A673 (cell line): ENCODE measurements around the gene DNAJB2. TPM values are rescaled to one million over a fixed set of nuclear protein-coding genes. Genes with fewer than 3 reads are reported as not detected.

Source experiments
- BruUV-seq: library from RNA; stranded (reverse); fragments of 400-500 nt; replicated peaks from 2 replicates; lab custom pipeline; 2021; lab: Mats Ljungman, UMichigan
- CTCF ChIA-PET: fragments of 300-600 bp; sonication (Branson Sonifier 250); formaldehyde crosslinking; loops from one replicate; lab custom pipeline; 2022; ENCODE audit warnings: antibody characterized with exemption; lab: Charles Lee
- POLR2A ChIA-PET: fragments of 300-600 bp; sonication (Branson Sonifier 250); formaldehyde crosslinking; loops from one replicate; lab custom pipeline; 2022; ENCODE audit warnings: antibody characterized with exemption; ENCODE audit not compliant: low non-redundant PET; lab: Charles Lee
- DNase-seq: peaks from one replicate; pipeline ENCODE4 v3.0.0-alpha.2; 2015; ENCODE audit warnings: low spot score
- H3K27ac ChIP-seq: fragments of 200-600 bp; sonication (generic); 2 replicates; pipeline ENCODE4 v1.5.1; 2016; ENCODE audit warnings: mixed run types, low read depth, mild to moderate bottlenecking, mixed read lengths, antibody characterized with exemption, low read length; ENCODE audit not compliant: poor library complexity, severe bottlenecking
- H3K27me3 ChIP-seq: fragments of 200-600 bp; sonication (generic); replicated peaks from 2 replicates; pipeline ENCODE4 v1.6.1; 2017; ENCODE audit warnings: mixed run types, low read depth, mild to moderate bottlenecking, mixed read lengths, antibody characterized with exemption, low read length; ENCODE audit not compliant: insufficient read depth, poor library complexity
- H3K36me3 ChIP-seq: fragments of 200-600 bp; sonication (generic); 2 replicates; pipeline ENCODE4 v1.6.1; 2016; ENCODE audit warnings: mixed run types, mild to moderate bottlenecking, mixed read lengths, antibody characterized with exemption, low read length; ENCODE audit not compliant: insufficient read depth, poor library complexity, severe bottlenecking
- H3K4me1 ChIP-seq: fragments of 200-600 bp; sonication (generic); 2 replicates; pipeline ENCODE4 v1.6.1; 2017; ENCODE audit warnings: mixed run types, mild to moderate bottlenecking, mixed read lengths, antibody characterized with exemption, low read length; ENCODE audit not compliant: insufficient read depth, poor library complexity, severe bottlenecking
- H3K4me3 ChIP-seq: fragments of 200-600 bp; sonication (generic); 2 replicates; pipeline ENCODE4 v1.5.1; 2016; ENCODE audit warnings: low read depth, mixed run types, mild to moderate bottlenecking, mixed read lengths, low read length; ENCODE audit not compliant: poor library complexity, severe bottlenecking
- H3K9me3 ChIP-seq: fragments of 200-600 bp; sonication (generic); 2 replicates; pipeline ENCODE4 v1.6.1; 2016; ENCODE audit warnings: mixed run types, low read depth, mild to moderate bottlenecking, mixed read lengths, antibody characterized with exemption, low read length; ENCODE audit not compliant: poor library complexity, severe bottlenecking
- EZH2 ChIP-seq: fragments of 200-600 bp; sonication (generic); IDR thresholded peaks from 2 replicates; pipeline ENCODE4 v1.6.1; 2017; ENCODE audit warnings: borderline replicate concordance, low read depth, mild to moderate bottlenecking, mixed read lengths, antibody characterized with exemption, low read length; ENCODE audit not compliant: poor library complexity, severe bottlenecking
- intact Hi-C: fragments of 100-400 bp; cut with micrococcal nuclease; formaldehyde crosslinking; loops from one replicate; pipeline ENCODE4 v1.10.0; 2022; ENCODE audit not compliant: unreplicated experiment
- total RNA-seq: library from RNA; stranded (reverse); gene quantifications from 2 replicates; pipeline ENCODE4 v1.2.3, GENCODE V29; 2021
- TF ChIP-seq, protein P1 (sequence below): fragments of 300-800, 200-600 bp; sonication (generic); conservative IDR thresholded peaks from 2 replicates; pipeline ENCODE4 v1.5.1; 2017; ENCODE audit warnings: low read depth, mild to moderate bottlenecking, antibody characterized with exemption, low read length, moderate library complexity, mixed read lengths

Gene DNAJB2
- total RNA-seq, 1 experiment from 2014 or later, result 24.4 TPM

DNA sequence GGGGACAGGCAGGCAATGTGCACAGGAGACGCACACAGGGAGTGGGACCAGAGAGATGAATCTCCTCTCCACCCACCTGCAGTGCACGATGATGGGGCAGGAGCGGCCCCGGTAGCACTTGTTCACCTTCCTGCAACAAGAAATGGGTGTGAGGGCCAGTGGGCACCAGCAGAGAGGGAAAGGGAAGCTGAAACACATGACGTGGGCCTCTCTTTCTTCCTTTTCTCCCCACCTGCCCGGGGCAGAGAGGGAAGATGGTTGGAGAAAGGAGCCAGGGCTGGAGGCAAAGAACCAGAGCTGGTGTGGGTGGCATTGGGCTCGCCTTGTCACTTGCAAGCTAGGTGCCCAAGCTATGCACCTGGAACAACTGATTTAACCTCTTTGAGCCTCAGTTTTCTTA is 12.2 kb downstream of the DNAJB2 start:
- H3K4me3 ChIP-seq, result no peak overlapping the region
- DNase-seq, result no peak
- POLR2A ChIA-PET, result no interaction called here
- CTCF ChIA-PET, result no interaction called here
- H3K27me3 ChIP-seq, result no peaks in the 10 kb centered on the region
- H3K9me3 ChIP-seq, result no peaks in the 10 kb centered on the region
- no peak overlapping the region for H3K27ac ChIP-seq
- intact Hi-C loops, result loop anchor here (10.0 kb wide), 2 partner anchors 237 to 437 kb away; partner anchors contain the start of gene WNT6
- TF ChIP-seq EZH2, result no peak
- TF ChIP-seq, protein P1, sequence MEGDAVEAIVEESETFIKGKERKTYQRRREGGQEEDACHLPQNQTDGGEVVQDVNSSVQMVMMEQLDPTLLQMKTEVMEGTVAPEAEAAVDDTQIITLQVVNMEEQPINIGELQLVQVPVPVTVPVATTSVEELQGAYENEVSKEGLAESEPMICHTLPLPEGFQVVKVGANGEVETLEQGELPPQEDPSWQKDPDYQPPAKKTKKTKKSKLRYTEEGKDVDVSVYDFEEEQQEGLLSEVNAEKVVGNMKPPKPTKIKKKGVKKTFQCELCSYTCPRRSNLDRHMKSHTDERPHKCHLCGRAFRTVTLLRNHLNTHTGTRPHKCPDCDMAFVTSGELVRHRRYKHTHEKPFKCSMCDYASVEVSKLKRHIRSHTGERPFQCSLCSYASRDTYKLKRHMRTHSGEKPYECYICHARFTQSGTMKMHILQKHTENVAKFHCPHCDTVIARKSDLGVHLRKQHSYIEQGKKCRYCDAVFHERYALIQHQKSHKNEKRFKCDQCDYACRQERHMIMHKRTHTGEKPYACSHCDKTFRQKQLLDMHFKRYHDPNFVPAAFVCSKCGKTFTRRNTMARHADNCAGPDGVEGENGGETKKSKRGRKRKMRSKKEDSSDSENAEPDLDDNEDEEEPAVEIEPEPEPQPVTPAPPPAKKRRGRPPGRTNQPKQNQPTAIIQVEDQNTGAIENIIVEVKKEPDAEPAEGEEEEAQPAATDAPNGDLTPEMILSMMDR, result no peak
- BruUV-seq, result no TSS peak
- peaks cover 7% of the 10 kb centered on the region for H3K4me1 ChIP-seq
- no peaks in the 10 kb centered on the region for H3K36me3 ChIP-seq

- H3K27ac ChIP-seq, result no peak overlapping the region
- no peak overlapping the region for H3K4me3 ChIP-seq
- POLR2A ChIA-PET, result no interaction called here
- TF ChIP-seq, protein P1, result no peak
- no peak for TF ChIP-seq EZH2
- peaks cover 7% of the 10 kb centered on the region for H3K4me1 ChIP-seq
- CTCF ChIA-PET, result no interaction called here
- H3K36me3 ChIP-seq, result no peaks in the 10 kb centered on the region
- no peak for DNase-seq
- no TSS peak for BruUV-seq
- intact Hi-C loops, result loop anchor here (10.0 kb wide), 2 partner anchors 237 to 437 kb away; partner anchors contain the start of gene WNT6
- H3K9me3 ChIP-seq, result no peaks in the 10 kb centered on the region
- no peaks in the 10 kb centered on the region for H3K27me3 ChIP-seq
Measured at GRCh38 chr2:219291910-219292490, 12.8 kb downstream of the DNAJB2 start.

- H3K27me3 ChIP-seq, result no peaks in the 10 kb centered on the region
- no peak for DNase-seq
- H3K36me3 ChIP-seq, result no peaks in the 10 kb centered on the region
- CTCF ChIA-PET, result no interaction called here
- H3K4me1 ChIP-seq, result peaks cover 7% of the 10 kb centered on the region
- intact Hi-C loops, result loop anchor here (10.0 kb wide), 2 partner anchors 238 to 438 kb away; partner anchors contain the start of gene WNT6
- BruUV-seq, result no TSS peak
- TF ChIP-seq EZH2, result no peak
- TF ChIP-seq, protein P1, result no peak
- no peak overlapping the region for H3K27ac ChIP-seq
- no peak overlapping the region for H3K4me3 ChIP-seq
- POLR2A ChIA-PET, result no interaction called here
- no peaks in the 10 kb centered on the region for H3K9me3 ChIP-seq
Measured at GRCh38 chr2:219292616-219293015, 13.4 kb downstream of the DNAJB2 start.
